ENCODE results near the gene CFD.

Gene CFD

DNA sequence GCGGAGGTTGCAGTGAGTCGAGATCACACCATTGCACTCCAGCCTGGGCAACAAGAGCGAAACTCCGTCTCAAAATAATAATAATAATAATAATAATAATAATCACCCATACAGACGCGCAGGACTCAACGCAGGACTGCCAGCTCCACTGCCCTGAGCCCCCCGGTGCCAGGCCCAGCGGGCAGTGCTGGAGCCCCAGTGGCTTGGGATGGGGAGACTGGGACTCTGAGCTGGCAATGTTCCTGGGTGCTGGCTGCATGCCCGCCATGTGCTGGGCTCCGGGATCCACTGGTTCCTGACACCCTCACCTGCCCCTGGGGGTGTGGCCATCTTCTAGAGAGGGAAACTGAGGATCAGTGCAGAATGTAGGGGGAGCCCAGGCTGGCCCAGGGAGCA is 32.2 kb upstream of the CFD start:
- H3K9me3 ChIP-seq (ENCODE audit: control insufficient read depth, insufficient read depth, low read depth, low read length) = no peaks in the 10 kb centered on the region
- TF ChIP-seq ZNF121 (tag by site-specific recombination; IDR thresholded peaks at IDR 0.05) = no peak
- TF ChIP-seq ZNF596 (tag by site-specific recombination; IDR thresholded peaks at IDR 0.05) = no peak
- TF ChIP-seq ZNF585B (tag by site-specific recombination; IDR thresholded peaks at IDR 0.05) = no peak
- TF ChIP-seq ZNF426 (tag by site-specific recombination; IDR thresholded peaks at IDR 0.05) = no peak
- TF ChIP-seq ZNF211 (tag by site-specific recombination; IDR thresholded peaks at IDR 0.05; ENCODE audit: low read depth) = no peak
- no peak for TF ChIP-seq GLIS2 (tag by site-specific recombination; IDR thresholded peaks at IDR 0.05)
- TF ChIP-seq, protein P1, sequence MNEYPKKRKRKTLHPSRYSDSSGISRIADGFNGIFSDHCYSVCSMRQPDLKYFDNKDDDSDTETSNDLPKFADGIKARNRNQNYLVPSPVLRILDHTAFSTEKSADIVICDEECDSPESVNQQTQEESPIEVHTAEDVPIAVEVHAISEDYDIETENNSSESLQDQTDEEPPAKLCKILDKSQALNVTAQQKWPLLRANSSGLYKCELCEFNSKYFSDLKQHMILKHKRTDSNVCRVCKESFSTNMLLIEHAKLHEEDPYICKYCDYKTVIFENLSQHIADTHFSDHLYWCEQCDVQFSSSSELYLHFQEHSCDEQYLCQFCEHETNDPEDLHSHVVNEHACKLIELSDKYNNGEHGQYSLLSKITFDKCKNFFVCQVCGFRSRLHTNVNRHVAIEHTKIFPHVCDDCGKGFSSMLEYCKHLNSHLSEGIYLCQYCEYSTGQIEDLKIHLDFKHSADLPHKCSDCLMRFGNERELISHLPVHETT (tag by site-specific recombination; IDR thresholded peaks at IDR 0.05) = no peak
- no peak for TF ChIP-seq SP2 (tag by site-specific recombination; IDR thresholded peaks at IDR 0.05)
- TF ChIP-seq KLF10 (tag by site-specific recombination; IDR thresholded peaks at IDR 0.05) = no peak
- TF ChIP-seq, protein P2, sequence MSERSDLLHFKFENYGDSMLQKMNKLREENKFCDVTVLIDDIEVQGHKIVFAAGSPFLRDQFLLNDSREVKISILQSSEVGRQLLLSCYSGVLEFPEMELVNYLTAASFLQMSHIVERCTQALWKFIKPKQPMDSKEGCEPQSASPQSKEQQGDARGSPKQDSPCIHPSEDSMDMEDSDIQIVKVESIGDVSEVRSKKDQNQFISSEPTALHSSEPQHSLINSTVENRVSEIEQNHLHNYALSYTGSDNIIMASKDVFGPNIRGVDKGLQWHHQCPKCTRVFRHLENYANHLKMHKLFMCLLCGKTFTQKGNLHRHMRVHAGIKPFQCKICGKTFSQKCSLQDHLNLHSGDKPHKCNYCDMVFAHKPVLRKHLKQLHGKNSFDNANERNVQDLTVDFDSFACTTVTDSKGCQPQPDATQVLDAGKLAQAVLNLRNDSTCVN (tag by site-specific recombination; optimal IDR thresholded peaks at IDR 0.05) = no peak
- no peak for TF ChIP-seq ZBTB1 (tag by site-specific recombination; IDR thresholded peaks at IDR 0.05)
- TF ChIP-seq KLF1 (tag by site-specific recombination; IDR thresholded peaks at IDR 0.05) = no peak
- TF ChIP-seq ZNF701 (tag by site-specific recombination; IDR thresholded peaks at IDR 0.05) = no peak
- no peak for TF ChIP-seq ZNF623 (tag by site-specific recombination; IDR thresholded peaks at IDR 0.05)
- no peak for TF ChIP-seq ZXDB (tag by site-specific recombination; IDR thresholded peaks at IDR 0.05)
- TF ChIP-seq ZNF560 (tag by site-specific recombination; IDR thresholded peaks at IDR 0.05; ENCODE audit: borderline replicate concordance) = no peak
- ChIA-PET CTCF (interaction anchor here (0.8 kb wide), 1 partner anchor 58 kb away, joined by 3 read pairs; no protein-coding TSS in a partner anchor), POLR2A (interaction anchor here (1.1 to 1.2 kb wide), 2 partner anchors 27 to 54 kb away, joined by 4 read pairs; no protein-coding TSS in a partner anchor)
- H3K27ac ChIP-seq (ENCODE audit: extremely low read depth, low read depth, low read length) = no peak overlapping the region
- H3K4me3 ChIP-seq (ENCODE audit: low read depth, low read length) = no peak overlapping the region
- no peaks in the 10 kb centered on the region for H3K4me1 ChIP-seq (ENCODE audit: control insufficient read depth, insufficient read depth, low read length)
- H3K36me3 ChIP-seq (ENCODE audit: control insufficient read depth in 2 of 2, insufficient read depth in 1 of 2, low read length in 2 of 2) = no peaks in the 10 kb centered on the region

DNA sequence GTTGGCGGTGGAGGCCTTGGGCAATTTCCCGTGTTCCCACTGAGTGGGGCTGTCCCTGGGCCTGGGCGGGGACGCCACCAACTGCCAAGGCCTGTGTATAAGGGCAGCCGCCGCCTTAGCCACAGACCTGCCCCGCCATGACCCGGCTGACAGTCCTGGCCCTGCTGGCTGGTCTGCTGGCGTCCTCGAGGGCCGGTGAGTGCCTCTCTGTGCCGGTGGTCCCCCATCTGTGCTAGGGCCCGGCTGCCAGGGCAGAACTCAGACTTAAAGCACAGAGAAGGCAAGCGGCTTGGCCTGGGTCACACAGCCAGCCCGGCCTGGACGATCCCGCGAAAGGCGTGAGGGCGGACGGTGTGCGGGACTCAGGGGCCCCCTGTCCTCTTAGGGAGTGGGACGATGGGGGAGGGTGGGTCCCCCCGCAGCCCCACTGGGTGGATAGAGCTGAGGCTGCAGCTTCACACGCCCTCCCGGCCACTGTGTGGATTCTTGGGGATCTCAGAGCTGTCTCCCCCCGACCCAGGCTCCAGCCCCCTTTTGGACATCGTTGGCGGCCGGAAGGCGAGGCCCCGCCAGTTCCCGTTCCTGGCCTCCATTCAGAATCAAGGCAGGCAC is 31.6 kb upstream of the CFD start, which contains the start of gene AZU1:
Gene AZU1, plus strand, starts transcription at position 128 of the 612 bp plus-strand sequence. Its CDS starts 10 bp downstream, at position 138.
- no peak within 1 kb of the TSS for H3K27ac ChIP-seq (ENCODE audit: extremely low read depth, low read depth, low read length)
- no peaks in the 10 kb centered on the region for H3K36me3 ChIP-seq (ENCODE audit: control insufficient read depth in 2 of 2, insufficient read depth in 1 of 2, low read length in 2 of 2)
- CTCF ChIA-PET = interaction anchor here (0.8 kb wide), 1 partner anchor 58 kb away, joined by 3 read pairs; no protein-coding TSS in a partner anchor
- no peak within 1 kb of the TSS for H3K4me3 ChIP-seq (ENCODE audit: low read depth, low read length)
- H3K4me1 ChIP-seq (ENCODE audit: control insufficient read depth, insufficient read depth, low read length) = no peaks in the 10 kb centered on the region
- POLR2A ChIA-PET = interaction anchor here (0.6 kb wide), 1 partner anchor 23 kb away, joined by 4 read pairs; no protein-coding TSS in a partner anchor
- H3K9me3 ChIP-seq (ENCODE audit: control insufficient read depth, insufficient read depth, low read depth, low read length) = no peaks in the 10 kb centered on the region
- TF ChIP-seq ZNF768 (tag by site-specific recombination; IDR thresholded peaks at IDR 0.05) (0 out of 2 replicates have a peak, but pooled peaks have one; percentile 47), ZNF24 (tag by site-specific recombination; IDR thresholded peaks at IDR 0.05) (no peak), TCF7L2 (IDR thresholded peaks at IDR 0.05; ENCODE audit: borderline replicate concordance, low read depth, low read length) (no peak), ZNF138 (tag by site-specific recombination; IDR thresholded peaks at IDR 0.05; ENCODE audit: borderline replicate concordance) (no peak), ZNF560 (tag by site-specific recombination; IDR thresholded peaks at IDR 0.05; ENCODE audit: borderline replicate concordance) (no peak)
- TF ChIP-seq, protein P3, sequence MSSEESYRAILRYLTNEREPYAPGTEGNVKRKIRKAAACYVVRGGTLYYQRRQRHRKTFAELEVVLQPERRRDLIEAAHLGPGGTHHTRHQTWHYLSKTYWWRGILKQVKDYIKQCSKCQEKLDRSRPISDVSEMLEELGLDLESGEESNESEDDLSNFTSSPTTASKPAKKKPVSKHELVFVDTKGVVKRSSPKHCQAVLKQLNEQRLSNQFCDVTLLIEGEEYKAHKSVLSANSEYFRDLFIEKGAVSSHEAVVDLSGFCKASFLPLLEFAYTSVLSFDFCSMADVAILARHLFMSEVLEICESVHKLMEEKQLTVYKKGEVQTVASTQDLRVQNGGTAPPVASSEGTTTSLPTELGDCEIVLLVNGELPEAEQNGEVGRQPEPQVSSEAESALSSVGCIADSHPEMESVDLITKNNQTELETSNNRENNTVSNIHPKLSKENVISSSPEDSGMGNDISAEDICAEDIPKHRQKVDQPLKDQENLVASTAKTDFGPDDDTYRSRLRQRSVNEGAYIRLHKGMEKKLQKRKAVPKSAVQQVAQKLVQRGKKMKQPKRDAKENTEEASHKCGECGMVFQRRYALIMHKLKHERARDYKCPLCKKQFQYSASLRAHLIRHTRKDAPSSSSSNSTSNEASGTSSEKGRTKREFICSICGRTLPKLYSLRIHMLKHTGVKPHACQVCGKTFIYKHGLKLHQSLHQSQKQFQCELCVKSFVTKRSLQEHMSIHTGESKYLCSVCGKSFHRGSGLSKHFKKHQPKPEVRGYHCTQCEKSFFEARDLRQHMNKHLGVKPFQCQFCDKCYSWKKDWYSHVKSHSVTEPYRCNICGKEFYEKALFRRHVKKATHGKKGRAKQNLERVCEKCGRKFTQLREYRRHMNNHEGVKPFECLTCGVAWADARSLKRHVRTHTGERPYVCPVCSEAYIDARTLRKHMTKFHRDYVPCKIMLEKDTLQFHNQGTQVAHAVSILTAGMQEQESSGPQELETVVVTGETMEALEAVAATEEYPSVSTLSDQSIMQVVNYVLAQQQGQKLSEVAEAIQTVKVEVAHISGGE (tag by site-specific recombination; conservative IDR thresholded peaks at IDR 0.05; ENCODE audit: low read depth) = no peak
- TF ChIP-seq, protein P4, sequence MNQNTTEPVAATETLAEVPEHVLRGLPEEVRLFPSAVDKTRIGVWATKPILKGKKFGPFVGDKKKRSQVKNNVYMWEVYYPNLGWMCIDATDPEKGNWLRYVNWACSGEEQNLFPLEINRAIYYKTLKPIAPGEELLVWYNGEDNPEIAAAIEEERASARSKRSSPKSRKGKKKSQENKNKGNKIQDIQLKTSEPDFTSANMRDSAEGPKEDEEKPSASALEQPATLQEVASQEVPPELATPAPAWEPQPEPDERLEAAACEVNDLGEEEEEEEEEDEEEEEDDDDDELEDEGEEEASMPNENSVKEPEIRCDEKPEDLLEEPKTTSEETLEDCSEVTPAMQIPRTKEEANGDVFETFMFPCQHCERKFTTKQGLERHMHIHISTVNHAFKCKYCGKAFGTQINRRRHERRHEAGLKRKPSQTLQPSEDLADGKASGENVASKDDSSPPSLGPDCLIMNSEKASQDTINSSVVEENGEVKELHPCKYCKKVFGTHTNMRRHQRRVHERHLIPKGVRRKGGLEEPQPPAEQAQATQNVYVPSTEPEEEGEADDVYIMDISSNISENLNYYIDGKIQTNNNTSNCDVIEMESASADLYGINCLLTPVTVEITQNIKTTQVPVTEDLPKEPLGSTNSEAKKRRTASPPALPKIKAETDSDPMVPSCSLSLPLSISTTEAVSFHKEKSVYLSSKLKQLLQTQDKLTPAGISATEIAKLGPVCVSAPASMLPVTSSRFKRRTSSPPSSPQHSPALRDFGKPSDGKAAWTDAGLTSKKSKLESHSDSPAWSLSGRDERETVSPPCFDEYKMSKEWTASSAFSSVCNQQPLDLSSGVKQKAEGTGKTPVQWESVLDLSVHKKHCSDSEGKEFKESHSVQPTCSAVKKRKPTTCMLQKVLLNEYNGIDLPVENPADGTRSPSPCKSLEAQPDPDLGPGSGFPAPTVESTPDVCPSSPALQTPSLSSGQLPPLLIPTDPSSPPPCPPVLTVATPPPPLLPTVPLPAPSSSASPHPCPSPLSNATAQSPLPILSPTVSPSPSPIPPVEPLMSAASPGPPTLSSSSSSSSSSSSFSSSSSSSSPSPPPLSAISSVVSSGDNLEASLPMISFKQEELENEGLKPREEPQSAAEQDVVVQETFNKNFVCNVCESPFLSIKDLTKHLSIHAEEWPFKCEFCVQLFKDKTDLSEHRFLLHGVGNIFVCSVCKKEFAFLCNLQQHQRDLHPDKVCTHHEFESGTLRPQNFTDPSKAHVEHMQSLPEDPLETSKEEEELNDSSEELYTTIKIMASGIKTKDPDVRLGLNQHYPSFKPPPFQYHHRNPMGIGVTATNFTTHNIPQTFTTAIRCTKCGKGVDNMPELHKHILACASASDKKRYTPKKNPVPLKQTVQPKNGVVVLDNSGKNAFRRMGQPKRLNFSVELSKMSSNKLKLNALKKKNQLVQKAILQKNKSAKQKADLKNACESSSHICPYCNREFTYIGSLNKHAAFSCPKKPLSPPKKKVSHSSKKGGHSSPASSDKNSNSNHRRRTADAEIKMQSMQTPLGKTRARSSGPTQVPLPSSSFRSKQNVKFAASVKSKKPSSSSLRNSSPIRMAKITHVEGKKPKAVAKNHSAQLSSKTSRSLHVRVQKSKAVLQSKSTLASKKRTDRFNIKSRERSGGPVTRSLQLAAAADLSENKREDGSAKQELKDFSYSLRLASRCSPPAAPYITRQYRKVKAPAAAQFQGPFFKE (tag by site-specific recombination; IDR thresholded peaks at IDR 0.05; ENCODE audit: borderline replicate concordance) = no peak
